Muscle layer of duodenum (tissue), 2 donors: ENCODE results near the gene HSD11B1.

Experiments
- H3K27ac ChIP-seq: one replicate; pipeline ENCODE4 v1.7.0; 2013; ENCODE audit warnings: mild to moderate bottlenecking, low read length
- H3K27me3 ChIP-seq: one replicate; pipeline ENCODE4 v1.7.0; 2013; ENCODE audit warnings: low read depth, mild to moderate bottlenecking, control low read depth, low read length
- H3K36me3 ChIP-seq, 2 donors: one replicate each; pipeline ENCODE4 v1.7.0; 2013; ENCODE audit warnings: low read length in 2 of 2, control low read depth in 1 of 2, mild to moderate bottlenecking in 1 of 2; ENCODE audit not compliant: insufficient read depth in 2 of 2, control insufficient read depth in 1 of 2
- H3K4me1 ChIP-seq, 2 donors: one replicate each; pipeline ENCODE4 v1.7.0; 2013; ENCODE audit warnings: low read length in 2 of 2, mild to moderate bottlenecking in 2 of 2, control low read depth in 1 of 2, moderate library complexity in 1 of 2; ENCODE audit not compliant: insufficient read depth in 2 of 2, control insufficient read depth in 1 of 2
- H3K4me3 ChIP-seq, 2 donors: one replicate each; pipeline ENCODE4 v1.7.0; 2013; ENCODE audit warnings: low read length in 2 of 2, low read depth in 1 of 2, mild to moderate bottlenecking in 1 of 2
- H3K9me3 ChIP-seq, 2 donors: one replicate each; pipeline ENCODE4 v1.7.0; 2013; ENCODE audit warnings: low read length in 2 of 2, control low read depth in 1 of 2, mild to moderate bottlenecking in 1 of 2; ENCODE audit not compliant: control insufficient read depth in 1 of 2
- donor health status: healthy.

Gene HSD11B1

GRCh38 chr1:209758400-209758799, 53.8 kb downstream of the HSD11B1 start:
- Histone ChIP-seq H3K4me3 (peak overlapping the region in 1 of 2 donors; percentile 21), H3K27ac (no peak overlapping the region), H3K9me3 (no peaks in the 10 kb centered on the region)

GRCh38 chr1:209759829-209760359, 55.2 kb downstream of the HSD11B1 start:
- no peaks in the 10 kb centered on the region for H3K27me3 ChIP-seq
- no peaks in the 10 kb centered on the region for H3K9me3 ChIP-seq
- no peak overlapping the region for H3K4me3 ChIP-seq
- H3K4me1 ChIP-seq: no peaks in the 10 kb centered on the region
- no peaks in the 10 kb centered on the region for H3K36me3 ChIP-seq
- H3K27ac ChIP-seq: no peak overlapping the region

More at GRCh38 chr1:209758400-209758799, 53.8 kb downstream of the HSD11B1 start:
- no peaks in the 10 kb centered on the region for H3K27me3 ChIP-seq
- no peaks in the 10 kb centered on the region for H3K36me3 ChIP-seq
- no peaks in the 10 kb centered on the region for H3K4me1 ChIP-seq

GRCh38 chr1:209761011-209761635, 56.5 kb downstream of the HSD11B1 start:
- Histone ChIP-seq H3K4me1 (no peaks in the 10 kb centered on the region), H3K27me3 (no peaks in the 10 kb centered on the region), H3K9me3 (no peaks in the 10 kb centered on the region), H3K27ac (no peak overlapping the region), H3K4me3 (no peak overlapping the region), H3K36me3 (no peaks in the 10 kb centered on the region)

- Histone ChIP-seq H3K9me3 (no peaks in the 10 kb centered on the region), H3K27me3 (no peaks in the 10 kb centered on the region), H3K4me3 (no peak overlapping the region), H3K27ac (no peak overlapping the region), H3K36me3 (no peaks in the 10 kb centered on the region), H3K4me1 (peaks cover 11 to 33% of the 10 kb centered on the region in 2 donors)
Observed at GRCh38 chr1:209766051-209766450, 61.4 kb downstream of the HSD11B1 start.

GRCh38 chr1:209767096-209767495, 62.5 kb downstream of the HSD11B1 start:
- Histone ChIP-seq H3K4me1 (peaks cover 11 to 36% of the 10 kb centered on the region in 2 donors), H3K27ac (no peak overlapping the region), H3K27me3 (no peaks in the 10 kb centered on the region), H3K4me3 (no peak overlapping the region), H3K36me3 (no peaks in the 10 kb centered on the region), H3K9me3 (no peaks in the 10 kb centered on the region)

GRCh38 chr1:209767706-209768105, 63.1 kb downstream of the HSD11B1 start:
- Histone ChIP-seq H3K27me3 (no peaks in the 10 kb centered on the region), H3K27ac (peak overlapping the region; percentile 89), H3K4me3 (peak overlapping the region in 1 of 2 donors; percentile 5), H3K4me1 (peaks cover 11 to 36% of the 10 kb centered on the region in 2 donors), H3K36me3 (no peaks in the 10 kb centered on the region), H3K9me3 (no peaks in the 10 kb centered on the region)

- H3K27ac ChIP-seq: peak overlapping the region; percentile 89
- H3K27me3 ChIP-seq: no peaks in the 10 kb centered on the region
- no peaks in the 10 kb centered on the region for H3K36me3 ChIP-seq
- H3K4me1 ChIP-seq: peaks cover 11 to 36% of the 10 kb centered on the region in 2 donors
- H3K4me3 ChIP-seq: peak overlapping the region; percentile 21 to 52
- H3K9me3 ChIP-seq: no peaks in the 10 kb centered on the region
Observed at GRCh38 chr1:209768354-209768774, 63.7 kb downstream of the HSD11B1 start.

- H3K4me3 ChIP-seq: peak overlapping the region; percentile 21 to 52
- H3K27ac ChIP-seq: peak overlapping the region; percentile 89
Observed at GRCh38 chr1:209769171-209769904, 64.7 kb downstream of the HSD11B1 start.

GRCh38 chr1:209769971-209770370, 65.3 kb downstream of the HSD11B1 start:
- Histone ChIP-seq H3K27ac (peak overlapping the region; percentile 89), H3K4me1 (peaks cover 11 to 36% of the 10 kb centered on the region in 2 donors), H3K36me3 (no peaks in the 10 kb centered on the region), H3K9me3 (no peaks in the 10 kb centered on the region), H3K27me3 (no peaks in the 10 kb centered on the region), H3K4me3 (peak overlapping the region; percentile 21 to 52)

More at GRCh38 chr1:209769171-209769904, 64.7 kb downstream of the HSD11B1 start:
- Histone ChIP-seq H3K36me3 (no peaks in the 10 kb centered on the region), H3K9me3 (no peaks in the 10 kb centered on the region), H3K27me3 (no peaks in the 10 kb centered on the region), H3K4me1 (peaks cover 11 to 36% of the 10 kb centered on the region in 2 donors)

- H3K27ac ChIP-seq: no peak overlapping the region
- no peaks in the 10 kb centered on the region for H3K27me3 ChIP-seq
- no peaks in the 10 kb centered on the region for H3K36me3 ChIP-seq
- peaks cover 11 to 36% of the 10 kb centered on the region in 2 donors for H3K4me1 ChIP-seq
- no peaks in the 10 kb centered on the region for H3K9me3 ChIP-seq
- H3K4me3 ChIP-seq: no peak overlapping the region
Observed at GRCh38 chr1:209770636-209771415, 66.2 kb downstream of the HSD11B1 start.

- no peak overlapping the region for H3K27ac ChIP-seq
- H3K9me3 ChIP-seq: no peaks in the 10 kb centered on the region
- no peaks in the 10 kb centered on the region for H3K27me3 ChIP-seq
- peaks cover 11 to 36% of the 10 kb centered on the region in 2 donors for H3K4me1 ChIP-seq
- no peak overlapping the region for H3K4me3 ChIP-seq
- H3K36me3 ChIP-seq: no peaks in the 10 kb centered on the region
Observed at GRCh38 chr1:209772126-209772525, 67.5 kb downstream of the HSD11B1 start.
